Stomach (tissue), 9 donors: ENCODE results near the gene UBE4B. TPM values are rescaled to one million over a fixed set of nuclear protein-coding genes. Genes with fewer than 3 reads are reported as not detected.
"Not testable (repeated sequence)": the region's sequence is repeated elsewhere in the genome, so short reads cannot be mapped to it uniquely, and the experiment has no call there.

ENCODE experiments used
- DNase-seq, 2 donors: peaks; one replicate each; pipeline versions ENCODE4 v3.0.0 to v3.0.0-alpha.2; 2013 to 2019
- H3K27ac ChIP-seq, 5 donors: fragments of 200-600 bp in 4 of 5; sonication (generic) in 4 of 5; one replicate each; pipeline ENCODE4 v1.5.1; 2013 to 2019; ENCODE audit warnings: mild to moderate bottlenecking in 1 of 5, moderate library complexity in 1 of 5
- H3K27me3 ChIP-seq, 3 donors: fragments of 200-600 bp; sonication (generic); one replicate each; pipeline ENCODE4 v1.5.1; 2017 to 2019; ENCODE audit warnings: mixed run types in 1 of 3
- H3K36me3 ChIP-seq, 4 donors: fragments of 200-600 bp; sonication (generic); 1 replicate in 3 of 4; 2 replicates in 1 of 4; pipeline ENCODE4 v1.5.1; 2016 to 2019
- H3K4me1 ChIP-seq, 4 donors: fragments of 200-600 bp; sonication (generic); one replicate each; pipeline ENCODE4 v1.5.1; 2016 to 2019
- H3K4me3 ChIP-seq, 4 donors: fragments of 200-600 bp; sonication (generic) in 3 of 4; one replicate each; pipeline ENCODE4 v1.5.1; 2016 to 2019; ENCODE audit warnings: mild to moderate bottlenecking in 1 of 4
- H3K9me3 ChIP-seq, 4 donors: fragments of 200-600 bp; sonication (generic); one replicate each; pipeline ENCODE4 v1.5.1; 2016 to 2019
- EP300 ChIP-seq: sonication (generic); formaldehyde crosslinking; IDR thresholded peaks from one replicate; pipeline ENCODE4 v1.6.1; 2017; ENCODE audit warnings: antibody characterized with exemption
- POLR2A ChIP-seq, 4 donors: fragments of 450-650 bp; IDR thresholded peaks; one replicate each; pipeline ENCODE4 v1.6.1; 2016; ENCODE audit warnings: antibody characterized with exemption in 4 of 4, control low read depth in 2 of 4, mild to moderate bottlenecking in 1 of 4, moderate library complexity in 1 of 4
- POLR2AphosphoS5 ChIP-seq, 3 donors: sonication (generic); formaldehyde crosslinking; IDR thresholded peaks; one replicate each; pipeline ENCODE4 v1.6.1; 2016; ENCODE audit warnings: antibody characterized with exemption in 3 of 3
- WGBS, 5 donors: extraction: QIAGEN DNeasy Blood & Tissue Kit in 3 of 5; methylation state at CpG; one replicate each; pipeline versions ENCODE4 v1.1.5 to v1.1.7; 2013 to 2018; 5-methylcytosine and 5-hydroxymethylcytosine counted together
- intact Hi-C: fragments of 100-400 bp; cut with DNase I; formaldehyde crosslinking; loops from one replicate; pipeline ENCODE4 v1.15.1; 2023; ENCODE audit warnings: low total_unique reads
- polyA plus RNA-seq, 3 donors: library from polyadenylated mRNA; stranded (reverse); fragments of 200-250 nt; gene quantifications; one replicate each; pipeline ENCODE4 v1.2.3, GENCODE V29; 2013
- total RNA-seq, 5 donors: library from RNA; depleted of rRNA; stranded (reverse); fragments of >200 nt; gene quantifications; one replicate each; pipeline versions ENCODE4 v1.1.0 to v1.2.3, GENCODE V29; 2014 to 2016
- TF ChIP-seq, protein P1 (sequence below), 7 experiments: fragments of 450-650 bp in 4 of 7; fragments of 200-600 bp in 3 of 7; sonication (generic) in 3 of 7; IDR thresholded peaks; one replicate each; pipeline ENCODE4 v1.5.1; 2016 to 2019; ENCODE audit warnings: antibody characterized with exemption in 7 of 7, control low read depth in 2 of 7, mild to moderate bottlenecking in 1 of 7
- donor health status: healthy with polysubstance abuse.
- donor health status: Bipolar disorder and iron deficiency.
- donor health status: healthy.

UBE4B gene
- total and polyA plus RNA-seq, 8 donors: 13.3 to 82.9 (median 39.5) TPM

DNA sequence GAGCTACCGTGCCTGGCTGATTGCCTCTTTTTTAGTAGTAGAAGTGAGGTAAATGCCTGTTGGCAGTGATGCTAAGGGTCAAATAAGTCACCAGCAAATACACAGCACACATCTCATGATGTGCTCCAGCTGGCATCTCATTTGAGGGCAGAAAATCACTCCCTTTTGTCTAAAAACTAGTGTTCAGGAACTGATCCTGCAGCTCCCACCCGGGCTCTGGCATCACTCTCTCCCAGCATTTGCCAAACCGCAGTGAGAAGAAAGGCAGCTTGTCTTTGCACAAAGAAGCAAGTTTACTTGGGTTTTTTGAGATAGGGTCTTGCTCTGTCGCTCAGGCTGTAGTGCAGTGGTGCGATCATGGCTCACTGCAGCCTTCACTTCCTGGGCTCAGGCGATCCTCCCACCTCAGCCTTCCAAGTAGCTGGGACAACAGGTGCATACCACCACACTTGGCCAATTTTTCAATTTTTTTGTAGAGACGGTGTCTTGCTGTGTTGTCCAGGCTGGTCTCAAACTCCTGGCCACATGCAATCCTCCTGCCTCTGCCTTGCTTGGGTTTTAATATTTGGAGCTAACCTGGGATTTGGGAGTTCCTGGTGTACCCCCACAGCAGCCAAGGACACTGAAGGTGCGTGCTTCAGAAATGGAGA is 31.6 kb upstream of the UBE4B start:
- TF ChIP-seq, protein P1, sequence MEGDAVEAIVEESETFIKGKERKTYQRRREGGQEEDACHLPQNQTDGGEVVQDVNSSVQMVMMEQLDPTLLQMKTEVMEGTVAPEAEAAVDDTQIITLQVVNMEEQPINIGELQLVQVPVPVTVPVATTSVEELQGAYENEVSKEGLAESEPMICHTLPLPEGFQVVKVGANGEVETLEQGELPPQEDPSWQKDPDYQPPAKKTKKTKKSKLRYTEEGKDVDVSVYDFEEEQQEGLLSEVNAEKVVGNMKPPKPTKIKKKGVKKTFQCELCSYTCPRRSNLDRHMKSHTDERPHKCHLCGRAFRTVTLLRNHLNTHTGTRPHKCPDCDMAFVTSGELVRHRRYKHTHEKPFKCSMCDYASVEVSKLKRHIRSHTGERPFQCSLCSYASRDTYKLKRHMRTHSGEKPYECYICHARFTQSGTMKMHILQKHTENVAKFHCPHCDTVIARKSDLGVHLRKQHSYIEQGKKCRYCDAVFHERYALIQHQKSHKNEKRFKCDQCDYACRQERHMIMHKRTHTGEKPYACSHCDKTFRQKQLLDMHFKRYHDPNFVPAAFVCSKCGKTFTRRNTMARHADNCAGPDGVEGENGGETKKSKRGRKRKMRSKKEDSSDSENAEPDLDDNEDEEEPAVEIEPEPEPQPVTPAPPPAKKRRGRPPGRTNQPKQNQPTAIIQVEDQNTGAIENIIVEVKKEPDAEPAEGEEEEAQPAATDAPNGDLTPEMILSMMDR (IDR thresholded peaks at IDR 0.05): no peak
- TF ChIP-seq EP300 (no peak), POLR2A (IDR thresholded peaks at IDR 0.05) (no peak), POLR2AphosphoS5 (IDR thresholded peaks at IDR 0.05) (no peak)
- Histone ChIP-seq H3K36me3 (no peaks in the 10 kb centered on the region), H3K27me3 (peaks cover 0 to 66% (median 27%) of the 10 kb centered on the region in 3 donors), H3K4me1 (peaks cover 15 to 20% (median 16%) of the 10 kb centered on the region in 4 donors), H3K9me3 (no peaks in the 10 kb centered on the region), H3K27ac (no peak overlapping the region), H3K4me3 (no peak overlapping the region)
- intact Hi-C loops: no loop called here
- WGBS, 5 donors: 71 to 78% (median 74%) methylated on average over 8 of the region's 8 CpGs
- DNase-seq: no peak

DNA sequence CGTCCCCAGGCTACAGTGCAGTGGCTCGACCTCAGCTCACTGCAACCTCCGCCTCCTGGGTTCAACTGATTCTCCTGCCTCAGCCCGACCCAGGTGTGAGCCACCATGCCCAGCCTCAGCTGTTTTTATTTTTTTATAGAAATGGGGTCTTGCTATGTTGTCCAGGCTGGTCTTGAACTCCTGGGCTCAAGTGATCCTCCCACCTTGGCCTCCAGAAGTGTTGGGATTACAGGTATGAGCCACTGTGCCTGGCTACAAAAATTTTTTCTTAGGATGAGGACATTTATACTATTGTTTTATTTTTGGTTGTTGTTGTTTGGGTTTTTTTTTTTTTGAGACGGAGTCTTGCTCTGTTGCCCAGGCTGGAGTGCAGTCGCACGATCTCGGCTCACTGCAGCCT is 27.5 kb upstream of the UBE4B start:
- H3K4me1 ChIP-seq: peaks cover 0 to 12% (median 3%) of the 10 kb centered on the region in 4 donors
- H3K9me3 ChIP-seq, H3K4me3 ChIP-seq, DNase-seq, H3K36me3 ChIP-seq, H3K27ac ChIP-seq, intact Hi-C loops: not testable (repeated sequence)
- WGBS, 5 donors: 89 to 94% (median 90%) methylated on average over 8 of the region's 8 CpGs
- peaks cover 0 to 27% (median 0%) of the 10 kb centered on the region in 3 donors for H3K27me3 ChIP-seq

DNA sequence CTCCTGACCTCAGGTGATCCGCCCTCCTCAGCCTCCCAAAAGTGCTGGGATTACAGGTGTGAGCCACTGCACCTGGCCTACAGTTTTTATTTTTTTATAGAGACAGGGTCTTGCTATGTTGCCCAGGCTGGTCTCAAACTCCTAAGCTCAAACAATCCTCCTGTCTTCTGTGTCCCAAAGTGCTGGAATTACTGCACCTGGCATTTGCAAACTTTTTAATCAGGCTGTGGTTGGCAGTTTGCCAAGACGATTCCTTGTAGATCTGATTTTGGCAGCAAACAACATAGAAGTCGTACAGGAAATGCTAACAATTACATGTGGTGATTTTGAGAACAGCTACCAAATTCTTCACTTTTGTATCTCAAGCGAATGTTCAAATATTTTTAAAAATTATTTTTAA is 25.6 kb upstream of the UBE4B start:
- TF ChIP-seq EP300: no peak
- no peak for TF ChIP-seq POLR2AphosphoS5 (IDR thresholded peaks at IDR 0.05)
- TF ChIP-seq, protein P1 (IDR thresholded peaks at IDR 0.05): no peak
- peak; percentile 60 to 74 for DNase-seq
- Histone ChIP-seq H3K27me3 (peaks cover 0 to 9% (median 0%) of the 10 kb centered on the region in 3 donors), H3K27ac (no peak overlapping the region), H3K4me1 (peaks cover 0 to 12% (median 3%) of the 10 kb centered on the region in 4 donors), H3K9me3 (no peaks in the 10 kb centered on the region), H3K36me3 (no peaks in the 10 kb centered on the region), H3K4me3 (no peak overlapping the region)
- intact Hi-C loops: no loop called here
- WGBS, 5 donors: 28 to 42% (median 32%) methylated on average over 4 of the region's 4 CpGs

DNA sequence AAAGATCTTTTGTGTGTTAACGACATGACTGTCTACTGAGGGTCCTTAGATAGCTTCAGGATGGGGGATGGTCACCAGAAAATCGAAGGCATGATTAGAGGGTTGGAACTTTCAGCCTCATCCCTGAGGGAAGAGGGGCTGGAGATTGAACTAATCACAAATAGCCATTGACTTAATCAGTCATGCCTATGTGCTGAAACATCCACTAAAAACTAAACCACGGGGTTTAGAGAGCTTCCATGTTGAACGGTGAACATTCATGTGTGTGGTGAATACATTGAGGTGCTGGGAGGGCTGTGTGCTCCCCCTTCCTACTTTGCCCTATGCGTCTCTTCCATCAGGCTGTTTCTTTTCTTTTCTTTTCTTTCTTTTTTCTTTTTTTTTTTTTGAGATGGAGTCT is 18.7 kb upstream of the UBE4B start:
- no peaks in the 10 kb centered on the region for H3K27me3 ChIP-seq
- 80 to 88% (median 82%) methylated on average over 5 of the region's 5 CpGs for WGBS, 5 donors
- no peaks in the 10 kb centered on the region for H3K9me3 ChIP-seq
- H3K4me1 ChIP-seq: no peaks in the 10 kb centered on the region
- H3K36me3 ChIP-seq: no peaks in the 10 kb centered on the region
- no peak overlapping the region for H3K4me3 ChIP-seq
- no peak for DNase-seq
- no peak overlapping the region for H3K27ac ChIP-seq
- no peak for TF ChIP-seq EP300
- no peak for TF ChIP-seq POLR2AphosphoS5 (IDR thresholded peaks at IDR 0.05)
- TF ChIP-seq, protein P1 (IDR thresholded peaks at IDR 0.05): no peak
- no peak for TF ChIP-seq POLR2A (IDR thresholded peaks at IDR 0.05)
- intact Hi-C loops: no loop called here

DNA sequence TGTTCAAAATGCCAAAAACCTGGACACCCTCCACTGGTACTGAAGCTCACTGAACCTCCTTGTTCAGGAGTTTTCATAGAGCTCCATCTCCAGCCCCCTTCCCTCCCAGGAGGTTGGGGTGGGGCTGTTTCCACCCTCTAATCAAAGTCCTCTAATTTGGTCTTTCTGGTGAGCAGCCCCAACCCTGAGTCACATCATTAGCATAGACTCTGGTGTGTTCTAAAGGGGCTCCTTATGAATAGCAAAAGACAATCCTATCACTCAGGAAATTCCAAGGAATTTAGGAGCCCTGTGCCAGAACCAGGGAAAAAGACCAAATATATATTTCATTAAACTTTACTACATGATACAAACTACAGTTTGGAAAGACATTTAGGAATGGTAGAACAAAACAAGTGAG is 13.2 kb upstream of the UBE4B start:
- H3K27me3 ChIP-seq: no peaks in the 10 kb centered on the region
- TF ChIP-seq, protein P1 (IDR thresholded peaks at IDR 0.05): no peak
- TF ChIP-seq POLR2AphosphoS5 (IDR thresholded peaks at IDR 0.05) (no peak), EP300 (no peak)
- DNase-seq: no peak
- no peak overlapping the region for H3K27ac ChIP-seq
- no peak overlapping the region for H3K4me3 ChIP-seq
- H3K4me1 ChIP-seq: no peaks in the 10 kb centered on the region
- H3K9me3 ChIP-seq: no peaks in the 10 kb centered on the region
- intact Hi-C loops: no loop called here
- no peaks in the 10 kb centered on the region for H3K36me3 ChIP-seq
